Activated naive CD4-positive, alpha-beta T cell treated with anti-CD3 and anti-CD28 coated beads for 36 hours (primary cell): ENCODE data around the gene KRT40. TPM values are rescaled to one million over a fixed set of nuclear protein-coding genes. Genes with fewer than 3 reads are reported as not detected.

Experiments used
- CTCF ChIA-PET: fragments of 350-600 bp; sonication (Branson Sonifier 250); formaldehyde crosslinking; loops from one replicate; lab custom pipeline; 2021; ENCODE audit warnings: antibody characterized with exemption; lab: Charles Lee
- DNase-seq: peaks from one replicate; pipeline ENCODE4 v3.0.0-alpha.2; 2020
- H3K27ac Mint-ChIP-seq: one replicate; pipeline ENCODE4 v1.8.0; 2021; ENCODE audit warnings: mild to moderate bottlenecking, mixed read lengths
- H3K27me3 Mint-ChIP-seq: one replicate; pipeline ENCODE4 v1.8.0; 2021; ENCODE audit warnings: low read depth, mixed read lengths
- H3K36me3 Mint-ChIP-seq: one replicate; pipeline ENCODE4 v1.8.0; 2021; ENCODE audit warnings: low read depth, mixed read lengths
- H3K4me1 Mint-ChIP-seq: one replicate; pipeline ENCODE4 v1.8.0; 2021; ENCODE audit warnings: low read depth, mixed read lengths
- H3K4me3 Mint-ChIP-seq: one replicate; pipeline ENCODE4 v1.8.0; 2021; ENCODE audit warnings: mild to moderate bottlenecking, moderate library complexity, mixed read lengths
- H3K9me3 Mint-ChIP-seq: one replicate; pipeline ENCODE4 v1.8.0; 2021; ENCODE audit warnings: mixed read lengths
- intact Hi-C: fragments of 100-400 bp; cut with micrococcal nuclease; formaldehyde crosslinking; loops from one replicate; pipeline ENCODE4 v1.15.1; 2023
- total RNA-seq, 2 experiments: library from RNA; stranded (reverse); gene quantifications; one replicate each; pipeline ENCODE4 v1.2.3, GENCODE V29; 2021

KRT40 gene
- total RNA-seq, 2 experiments from 2014 or later: not detected

DNA sequence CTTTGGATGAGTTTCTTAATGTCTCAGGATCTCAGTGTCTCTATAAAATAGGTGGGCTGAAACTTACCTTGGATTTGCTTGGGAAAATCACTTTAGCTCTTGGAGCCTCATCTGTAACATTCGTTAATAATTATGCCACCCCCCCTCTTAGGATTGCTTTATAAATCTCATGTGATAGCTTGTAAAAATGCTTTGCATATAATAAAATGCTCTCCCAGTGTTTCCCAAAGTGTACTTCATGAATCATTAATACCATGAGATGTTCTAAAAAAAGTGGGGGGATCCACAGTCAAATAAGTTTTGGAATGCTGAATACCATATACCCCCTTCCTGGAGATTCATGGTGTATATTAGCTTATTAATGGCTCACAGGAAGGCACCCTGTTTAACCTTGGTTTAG is 22.5 kb downstream of the KRT40 start:
- H3K4me3 Mint-ChIP-seq: no peak overlapping the region
- intact Hi-C loops: no loop called here
- H3K36me3 Mint-ChIP-seq: no peaks in the 10 kb centered on the region
- CTCF ChIA-PET: interaction anchor here (0.6 to 0.7 kb wide), 3 partner anchors 142 to 237 kb away, joined by 3 to 5 read pairs (median 3); partner anchors contain the start of gene KRTAP4-1
- H3K27ac Mint-ChIP-seq: no peak overlapping the region
- no peaks in the 10 kb centered on the region for H3K4me1 Mint-ChIP-seq
- H3K27me3 Mint-ChIP-seq: peaks cover 5% of the 10 kb centered on the region
- no peaks in the 10 kb centered on the region for H3K9me3 Mint-ChIP-seq
- no peak for DNase-seq

DNA sequence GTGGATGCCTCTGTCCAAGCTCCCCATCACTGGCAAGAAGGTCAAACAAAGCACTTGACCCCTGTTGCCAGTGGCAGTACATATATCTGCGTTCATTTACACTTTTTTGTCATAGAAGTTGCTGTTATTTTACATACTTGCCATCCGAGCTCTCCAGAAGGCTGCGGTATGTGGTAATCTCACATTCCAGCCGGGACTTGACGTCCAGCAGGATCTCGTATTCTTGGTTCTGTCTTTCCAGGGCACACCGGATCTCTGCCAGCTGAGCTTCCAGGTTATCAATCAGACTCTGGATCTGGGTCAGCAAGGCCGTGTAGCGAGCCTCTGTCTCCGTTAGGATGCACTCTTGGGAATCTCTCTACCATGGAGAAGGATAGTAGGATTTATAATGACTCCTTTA is 24.0 kb downstream of the KRT40 start:
- H3K4me1 Mint-ChIP-seq: no peaks in the 10 kb centered on the region
- no peak overlapping the region for H3K4me3 Mint-ChIP-seq
- no peak for DNase-seq
- H3K9me3 Mint-ChIP-seq: no peaks in the 10 kb centered on the region
- CTCF ChIA-PET: interaction anchor here (0.5 kb wide), 1 partner anchor 574 kb away, joined by 5 read pairs; no protein-coding TSS in a partner anchor
- intact Hi-C loops: no loop called here
- no peak overlapping the region for H3K27ac Mint-ChIP-seq
- H3K27me3 Mint-ChIP-seq: no peaks in the 10 kb centered on the region
- H3K36me3 Mint-ChIP-seq: no peaks in the 10 kb centered on the region

DNA sequence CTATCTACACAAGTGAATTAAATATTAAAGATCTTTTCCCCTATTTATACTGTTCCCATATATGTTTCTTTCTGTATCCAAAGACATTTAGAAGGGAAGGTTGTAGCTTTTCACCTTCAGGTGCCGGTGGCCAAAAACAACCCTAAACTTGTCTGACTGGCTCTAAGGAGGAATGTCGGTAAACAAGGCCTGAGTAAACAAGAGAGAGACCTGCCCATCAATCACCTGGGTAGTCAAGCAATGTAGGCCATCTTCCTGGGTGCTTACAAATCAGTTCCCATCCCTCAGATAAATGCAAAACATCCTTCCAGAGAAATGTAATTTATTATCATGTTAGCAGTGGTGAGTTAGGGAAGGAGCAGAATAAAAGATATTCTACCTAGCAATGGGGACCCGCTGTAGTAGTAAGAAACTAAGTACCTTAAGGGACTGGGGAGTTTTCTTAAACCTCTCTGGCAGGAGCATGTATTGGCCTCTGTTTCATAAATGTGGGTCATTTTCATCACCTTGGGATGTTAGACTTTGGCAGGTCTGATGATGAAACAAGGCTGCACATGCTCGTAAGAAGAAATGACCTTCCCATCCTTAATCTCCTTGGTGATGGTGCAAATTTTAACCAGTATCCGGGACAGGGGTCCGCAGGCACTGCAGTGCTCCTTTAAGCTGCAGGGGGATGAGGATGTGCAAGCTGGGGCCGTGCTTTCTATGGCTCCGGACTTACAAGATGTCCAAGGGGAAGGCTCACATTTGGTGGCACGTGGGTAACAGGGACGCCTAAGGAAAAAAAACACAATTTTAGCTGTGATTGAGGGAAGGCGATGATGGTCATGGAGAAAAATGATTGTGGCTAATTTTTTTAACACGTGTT is 25.8 kb downstream of the KRT40 start:
- Mint-ChIP-seq H3K4me1 (no peaks in the 10 kb centered on the region), H3K4me3 (no peak overlapping the region), H3K36me3 (no peaks in the 10 kb centered on the region), H3K9me3 (no peaks in the 10 kb centered on the region), H3K27me3 (peaks cover 4% of the 10 kb centered on the region), H3K27ac (no peak overlapping the region)
- intact Hi-C loops: no loop called here
- CTCF ChIA-PET: no interaction called here
- no peak for DNase-seq

DNA sequence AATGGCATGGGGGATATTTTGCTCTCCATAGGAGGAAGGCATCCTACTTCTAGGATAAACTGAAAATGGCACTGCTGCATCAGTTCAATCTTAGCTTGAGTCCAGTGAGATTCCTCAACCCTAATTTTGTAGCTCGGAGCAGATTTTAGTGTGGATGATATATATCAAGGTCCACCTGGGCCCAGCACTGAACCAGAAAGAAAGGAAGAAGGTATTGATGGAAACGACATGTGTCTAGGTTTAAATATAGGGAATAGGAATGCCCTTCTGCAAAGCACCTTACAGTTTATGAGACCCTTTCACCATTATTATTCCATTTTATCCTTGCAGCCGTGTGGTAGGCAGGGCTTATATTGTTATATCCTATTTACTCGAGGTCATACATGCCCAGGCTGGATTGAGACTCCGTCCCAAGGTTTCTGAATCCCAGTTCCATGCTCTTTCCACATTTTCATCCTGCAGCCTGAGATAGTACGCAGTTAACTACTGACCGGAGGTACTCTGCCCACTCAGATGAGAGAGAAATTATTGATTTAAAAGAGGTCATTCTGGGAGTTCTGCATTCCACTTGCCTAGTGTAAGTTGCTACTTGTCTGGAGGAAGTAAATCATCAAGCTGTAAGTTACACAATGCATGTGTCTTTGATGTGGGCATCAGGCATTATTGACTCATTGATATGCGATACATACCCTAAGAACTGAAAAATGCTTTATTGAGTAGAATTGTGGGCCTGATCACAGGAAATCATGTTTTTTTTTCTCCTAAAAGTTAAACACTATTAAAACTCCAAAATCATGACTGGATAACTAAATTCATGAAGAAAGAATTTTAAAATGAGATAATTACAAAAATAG is 27.5 kb downstream of the KRT40 start:
- Mint-ChIP-seq H3K9me3 (no peaks in the 10 kb centered on the region), H3K36me3 (no peaks in the 10 kb centered on the region), H3K27me3 (peaks cover 4% of the 10 kb centered on the region), H3K4me1 (no peaks in the 10 kb centered on the region), H3K4me3 (no peak overlapping the region), H3K27ac (no peak overlapping the region)
- no peak for DNase-seq
- intact Hi-C loops: no loop called here
- CTCF ChIA-PET: no interaction called here

DNA sequence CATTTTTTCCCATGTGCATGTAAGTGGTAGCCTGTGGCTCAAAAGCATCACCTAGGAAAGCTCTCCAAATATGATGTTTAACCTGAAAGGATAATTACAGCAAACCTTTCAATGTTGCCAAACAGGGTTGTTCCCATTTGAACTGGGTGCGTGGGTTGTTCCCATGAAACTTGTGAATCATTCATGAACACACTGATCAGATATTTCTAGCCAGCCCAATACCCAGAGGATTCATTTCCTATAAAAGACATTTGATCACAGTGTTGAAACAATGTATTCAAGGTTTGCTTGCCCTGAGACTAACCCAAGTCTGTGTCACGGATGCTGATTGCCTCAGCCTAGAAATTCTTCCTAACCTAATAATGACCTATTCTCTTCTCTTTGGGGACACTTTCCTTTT is 30.2 kb downstream of the KRT40 start:
- H3K4me3 Mint-ChIP-seq: no peak overlapping the region
- CTCF ChIA-PET: interaction anchor here (0.6 kb wide), 1 partner anchor 747 kb away, joined by 3 read pairs; no protein-coding TSS in a partner anchor
- H3K9me3 Mint-ChIP-seq: no peaks in the 10 kb centered on the region
- intact Hi-C loops: no loop called here
- H3K36me3 Mint-ChIP-seq: no peaks in the 10 kb centered on the region
- DNase-seq: no peak
- no peaks in the 10 kb centered on the region for H3K4me1 Mint-ChIP-seq
- H3K27ac Mint-ChIP-seq: no peak overlapping the region
- peaks cover 10% of the 10 kb centered on the region for H3K27me3 Mint-ChIP-seq

DNA sequence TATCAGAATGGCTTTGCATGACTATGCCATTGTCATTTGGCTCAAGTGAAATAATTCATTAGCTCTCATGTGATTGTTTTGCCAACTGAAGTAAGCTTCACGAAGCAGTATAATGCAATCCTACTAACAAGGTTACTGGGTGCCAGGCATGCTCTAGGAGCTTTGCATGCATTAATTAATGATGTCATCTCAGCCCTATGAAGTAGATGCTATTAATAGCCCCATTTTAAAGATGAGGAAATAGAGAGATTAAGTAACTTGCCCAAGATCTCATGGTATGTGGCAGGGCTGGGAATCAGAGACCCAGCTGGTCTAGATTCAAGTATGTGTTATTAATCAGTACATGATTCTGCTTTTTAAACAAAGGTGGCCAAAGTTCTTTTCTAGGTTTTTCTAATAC is 31.5 kb downstream of the KRT40 start:
- Mint-ChIP-seq H3K4me3 (no peak overlapping the region), H3K27me3 (peaks cover 20% of the 10 kb centered on the region), H3K4me1 (no peaks in the 10 kb centered on the region), H3K9me3 (no peaks in the 10 kb centered on the region), H3K36me3 (no peaks in the 10 kb centered on the region), H3K27ac (no peak overlapping the region)
- CTCF ChIA-PET: interaction anchor here (0.7 kb wide), 1 partner anchor 207 kb away, joined by 3 read pairs; no protein-coding TSS in a partner anchor
- DNase-seq: no peak
- intact Hi-C loops: no loop called here

DNA sequence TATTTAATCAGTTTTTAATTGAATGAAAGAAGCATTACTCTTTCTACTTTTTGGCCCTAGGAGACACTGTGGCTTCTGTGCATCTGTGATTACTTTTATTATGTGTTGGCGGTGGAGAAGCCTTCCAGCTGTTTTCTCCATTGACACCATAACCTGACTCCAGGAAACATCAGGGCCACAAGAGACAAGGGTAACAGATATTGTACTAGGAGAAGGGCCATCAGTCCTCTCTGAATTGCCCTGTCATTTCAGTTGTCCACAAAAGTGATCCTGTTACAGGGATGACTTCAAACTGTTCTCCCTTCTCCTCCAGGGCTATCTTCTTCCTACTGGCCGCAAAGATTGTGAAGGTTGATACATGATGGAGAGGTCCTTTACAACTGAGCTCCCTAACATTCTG is 32.0 kb downstream of the KRT40 start:
- H3K4me3 Mint-ChIP-seq: no peak overlapping the region
- intact Hi-C loops: no loop called here
- no peak for DNase-seq
- H3K27me3 Mint-ChIP-seq: peaks cover 22% of the 10 kb centered on the region
- H3K4me1 Mint-ChIP-seq: no peaks in the 10 kb centered on the region
- H3K9me3 Mint-ChIP-seq: no peaks in the 10 kb centered on the region
- no peaks in the 10 kb centered on the region for H3K36me3 Mint-ChIP-seq
- H3K27ac Mint-ChIP-seq: no peak overlapping the region
- CTCF ChIA-PET: interaction anchor here (0.7 kb wide), 1 partner anchor 206 kb away, joined by 3 read pairs; no protein-coding TSS in a partner anchor

DNA sequence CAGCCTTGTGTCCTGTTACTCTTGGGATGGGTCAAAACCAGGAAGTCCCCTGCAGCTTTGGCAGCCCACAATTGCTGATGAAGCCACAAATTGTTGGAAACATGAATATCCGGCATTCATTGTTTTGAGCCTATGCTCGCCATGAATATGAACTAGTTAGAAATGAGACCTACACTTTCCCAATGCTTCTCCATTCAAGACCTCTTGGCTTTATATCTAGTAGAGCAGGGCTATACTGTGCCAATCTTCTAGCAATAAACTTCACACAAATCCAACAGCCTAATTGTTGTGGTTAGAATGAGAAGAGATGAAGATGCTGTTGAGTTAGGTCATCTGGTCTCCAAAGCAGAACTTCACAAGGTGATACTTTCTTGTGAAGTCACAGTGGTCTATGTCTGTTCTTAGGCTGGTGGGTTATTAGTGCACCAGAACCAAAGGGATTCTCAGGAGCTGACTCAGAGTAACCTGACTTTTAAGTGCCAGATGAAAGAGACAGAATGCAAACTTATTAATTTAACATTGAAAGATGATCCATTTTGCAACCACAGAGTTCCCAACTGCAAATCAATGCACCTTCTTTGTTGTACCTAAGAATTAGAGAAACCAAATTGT is 33.0 kb downstream of the KRT40 start:
- peaks cover 28% of the 10 kb centered on the region for H3K27me3 Mint-ChIP-seq
- intact Hi-C loops: no loop called here
- no peaks in the 10 kb centered on the region for H3K4me1 Mint-ChIP-seq
- no peak overlapping the region for H3K27ac Mint-ChIP-seq
- CTCF ChIA-PET: no interaction called here
- DNase-seq: no peak
- no peaks in the 10 kb centered on the region for H3K9me3 Mint-ChIP-seq
- no peak overlapping the region for H3K4me3 Mint-ChIP-seq
- H3K36me3 Mint-ChIP-seq: no peaks in the 10 kb centered on the region

DNA sequence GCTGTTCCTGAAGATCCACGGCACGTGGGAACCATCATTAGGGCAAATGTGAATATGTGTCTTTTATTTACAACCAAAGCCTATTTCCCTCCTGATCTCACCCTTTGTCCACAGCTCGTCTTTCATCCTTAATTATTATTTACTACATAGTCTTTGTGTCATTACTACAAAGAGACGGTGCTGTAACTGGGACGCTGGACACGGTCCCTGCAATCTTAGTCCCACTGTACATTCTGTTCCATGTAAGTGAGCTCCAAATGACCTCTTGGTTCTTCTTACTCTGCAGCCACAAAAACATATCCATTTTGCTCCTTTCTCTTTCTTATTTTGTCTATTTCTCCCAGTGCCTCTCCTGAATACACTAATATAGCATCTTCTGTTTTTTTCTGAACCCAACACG is 34.0 kb downstream of the KRT40 start:
- intact Hi-C loops: no loop called here
- Mint-ChIP-seq H3K36me3 (no peaks in the 10 kb centered on the region), H3K27me3 (peaks cover 28% of the 10 kb centered on the region), H3K4me3 (no peak overlapping the region), H3K9me3 (no peaks in the 10 kb centered on the region), H3K4me1 (no peaks in the 10 kb centered on the region), H3K27ac (no peak overlapping the region)
- no peak for DNase-seq
- CTCF ChIA-PET: interaction anchor here (0.6 kb wide), 1 partner anchor 13 kb away, joined by 3 read pairs; no protein-coding TSS in a partner anchor

DNA sequence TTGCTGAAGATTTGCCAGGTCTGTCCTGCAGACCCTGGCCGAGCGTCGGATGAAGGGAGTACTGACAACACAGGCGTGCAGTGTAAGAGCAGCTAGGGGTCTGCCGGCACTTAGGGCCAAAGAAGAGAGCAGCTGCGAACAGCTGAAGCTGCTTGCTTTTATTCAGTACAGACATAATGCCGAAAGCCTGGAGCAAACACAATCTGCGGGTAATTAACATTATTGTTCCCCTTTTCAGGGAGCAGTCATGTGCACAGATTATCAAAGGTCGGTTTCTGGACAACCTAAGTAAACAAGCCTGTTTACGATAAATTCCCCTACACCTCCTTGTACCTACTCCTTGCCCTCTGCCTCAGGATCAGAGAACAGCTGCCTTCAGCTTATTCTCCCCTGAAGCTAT is 34.7 kb downstream of the KRT40 start:
- CTCF ChIA-PET: interaction anchor here (0.6 kb wide), 1 partner anchor 211 kb away, joined by 4 read pairs; the partner anchor contains the start of gene KRTAP4-4

DNA sequence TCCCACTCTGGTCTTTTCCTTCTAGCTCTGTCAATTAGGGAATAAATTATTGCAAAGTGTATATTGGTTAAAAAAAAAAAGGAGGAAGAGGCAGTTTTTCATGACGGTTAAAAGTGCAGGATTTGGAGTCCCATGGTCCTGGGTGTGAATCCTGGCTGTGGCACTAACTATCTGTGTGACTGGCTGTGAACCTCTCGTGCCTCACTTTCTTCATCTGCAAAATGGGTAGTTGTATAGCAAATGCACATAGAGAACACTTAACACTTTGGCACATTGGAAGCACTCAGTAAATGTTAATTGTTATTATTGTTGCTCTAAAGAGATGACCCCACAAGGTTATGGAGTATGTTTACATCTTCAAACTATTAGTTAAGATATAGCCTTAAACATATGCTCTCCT is 36.2 kb downstream of the KRT40 start:
- no peaks in the 10 kb centered on the region for H3K9me3 Mint-ChIP-seq
- intact Hi-C loops: no loop called here
- no peak overlapping the region for H3K4me3 Mint-ChIP-seq
- DNase-seq: no peak
- no peaks in the 10 kb centered on the region for H3K4me1 Mint-ChIP-seq
- H3K27me3 Mint-ChIP-seq: peaks cover 36% of the 10 kb centered on the region
- CTCF ChIA-PET: interaction anchor here (1.3 kb wide), 1 partner anchor 23 kb away, joined by 3 read pairs; no protein-coding TSS in a partner anchor
- H3K27ac Mint-ChIP-seq: no peak overlapping the region
- H3K36me3 Mint-ChIP-seq: no peaks in the 10 kb centered on the region

More for the DNA sequence above, 34.7 kb downstream of the KRT40 start:
- Mint-ChIP-seq H3K36me3 (no peaks in the 10 kb centered on the region), H3K9me3 (no peaks in the 10 kb centered on the region), H3K4me3 (no peak overlapping the region), H3K27ac (no peak overlapping the region), H3K4me1 (no peaks in the 10 kb centered on the region), H3K27me3 (peaks cover 28% of the 10 kb centered on the region)
- intact Hi-C loops: no loop called here
- DNase-seq: no peak

DNA sequence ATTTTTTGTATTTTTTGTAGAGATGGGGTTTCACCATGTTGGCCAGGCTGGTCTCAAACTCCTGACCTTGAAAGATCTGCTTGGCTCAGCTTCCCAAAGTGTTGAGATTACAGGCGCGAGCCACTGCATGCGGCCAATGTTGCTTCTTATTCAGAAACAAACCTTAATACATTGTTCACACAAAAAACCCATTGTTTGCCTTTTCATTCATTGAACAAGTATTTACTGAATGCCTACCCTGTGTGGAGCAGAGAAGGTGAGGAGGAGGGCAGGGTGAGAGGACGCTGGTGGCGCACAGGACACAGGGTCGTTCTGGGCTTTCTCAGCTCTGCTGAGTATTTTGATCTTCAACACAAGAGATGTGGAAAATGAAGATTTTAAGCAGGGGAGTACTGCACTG is 38.7 kb downstream of the KRT40 start:
- H3K36me3 Mint-ChIP-seq: no peaks in the 10 kb centered on the region
- no peak for DNase-seq
- H3K27me3 Mint-ChIP-seq: peaks cover 35% of the 10 kb centered on the region
- no peaks in the 10 kb centered on the region for H3K9me3 Mint-ChIP-seq
- H3K27ac Mint-ChIP-seq: no peak overlapping the region
- intact Hi-C loops: no loop called here
- H3K4me3 Mint-ChIP-seq: no peak overlapping the region
- CTCF ChIA-PET: no interaction called here
- H3K4me1 Mint-ChIP-seq: no peaks in the 10 kb centered on the region
